ENCODE results near the gene PKM.
A peak's percentile ranks its signal among the peaks of the same experiment; 100 is the strongest.
"Not testable (repeated sequence)": the region's sequence is repeated elsewhere in the genome, so short reads cannot be mapped to it uniquely, and the experiment has no call there.

Gene PKM

GRCh38 chr15:72231066-72231832 lies at the start of gene PKM:
TSS of gene PKM (minus strand) at chr15:72231190. CDS start at chr15:72219097, 12,093 bp downstream.
- Histone ChIP-seq H3K9me3 (ENCODE audit: insufficient read depth, low read length) (no peaks in the 10 kb centered on the region), H3K27me3 (ENCODE audit: insufficient read depth, insufficient read length) (no peaks in the 10 kb centered on the region), H3K4me3 (ENCODE audit: insufficient read length, low read depth) (peak within 1 kb of the TSS; percentile 99), H3K9ac (ENCODE audit: insufficient read length, low read depth) (peak within 1 kb of the TSS; percentile 100), H3K4me1 (ENCODE audit: insufficient read depth, insufficient read length) (peaks cover 3% of the 10 kb centered on the region), H3K36me3 (ENCODE audit: insufficient read depth, insufficient read length, low read length) (peaks cover 27% of the 10 kb centered on the region)
- peak; percentile 99 for DNase-seq (ENCODE audit: low read depth, low spot score)
- no peak for TF ChIP-seq SUZ12 (IDR thresholded peaks at IDR 0.05; ENCODE audit: extremely low read depth, insufficient read depth, insufficient read length)
- TF ChIP-seq YY1 (IDR thresholded peaks at IDR 0.05; ENCODE audit: insufficient read depth, insufficient read length) = no peak
- TF ChIP-seq ZNF274 (IDR thresholded peaks at IDR 0.05; ENCODE audit: low read depth, low read length) = no peak

GRCh38 chr15:72280751-72281150 lies 49.8 kb upstream of the PKM start:
- no peak for DNase-seq (ENCODE audit: low read depth, low spot score)
- H3K4me1 ChIP-seq (ENCODE audit: insufficient read depth, insufficient read length) = no peaks in the 10 kb centered on the region
- TF ChIP-seq ZNF274 (IDR thresholded peaks at IDR 0.05; ENCODE audit: low read depth, low read length) (no peak), SUZ12 (IDR thresholded peaks at IDR 0.05; ENCODE audit: extremely low read depth, insufficient read depth, insufficient read length) (no peak), YY1 (IDR thresholded peaks at IDR 0.05; ENCODE audit: insufficient read depth, insufficient read length) (no peak)

GRCh38 chr15:72278737-72279136 lies 47.7 kb upstream of the PKM start:
- Histone ChIP-seq H3K27me3 (ENCODE audit: insufficient read depth, insufficient read length) (no peaks in the 10 kb centered on the region), H3K9me3 (ENCODE audit: insufficient read depth, low read length) (no peaks in the 10 kb centered on the region), H3K9ac (ENCODE audit: insufficient read length, low read depth) (no peak overlapping the region), H3K4me3 (ENCODE audit: insufficient read length, low read depth) (no peak overlapping the region), H3K4me1 (ENCODE audit: insufficient read depth, insufficient read length) (no peaks in the 10 kb centered on the region), H3K36me3 (ENCODE audit: insufficient read depth, insufficient read length, low read length) (no peaks in the 10 kb centered on the region)
- TF ChIP-seq YY1 (IDR thresholded peaks at IDR 0.05; ENCODE audit: insufficient read depth, insufficient read length) (no peak), SUZ12 (IDR thresholded peaks at IDR 0.05; ENCODE audit: extremely low read depth, insufficient read depth, insufficient read length) (no peak), ZNF274 (IDR thresholded peaks at IDR 0.05; ENCODE audit: low read depth, low read length) (no peak)
- no peak for DNase-seq (ENCODE audit: low read depth, low spot score)

More at GRCh38 chr15:72280751-72281150, 49.8 kb upstream of the PKM start:
- no peaks in the 10 kb centered on the region for H3K27me3 ChIP-seq (ENCODE audit: insufficient read depth, insufficient read length)
- no peak overlapping the region for H3K9ac ChIP-seq (ENCODE audit: insufficient read length, low read depth)
- no peaks in the 10 kb centered on the region for H3K36me3 ChIP-seq (ENCODE audit: insufficient read depth, insufficient read length, low read length)
- H3K4me3 ChIP-seq (ENCODE audit: insufficient read length, low read depth) = no peak overlapping the region
- no peaks in the 10 kb centered on the region for H3K9me3 ChIP-seq (ENCODE audit: insufficient read depth, low read length)

GRCh38 chr15:72276326-72276700 lies 45.3 kb upstream of the PKM start:
- Histone ChIP-seq H3K4me3 (ENCODE audit: insufficient read length, low read depth) (no peak overlapping the region), H3K4me1 (ENCODE audit: insufficient read depth, insufficient read length) (no peaks in the 10 kb centered on the region), H3K36me3 (ENCODE audit: insufficient read depth, insufficient read length, low read length) (no peaks in the 10 kb centered on the region), H3K9me3 (ENCODE audit: insufficient read depth, low read length) (no peaks in the 10 kb centered on the region), H3K9ac (ENCODE audit: insufficient read length, low read depth) (no peak overlapping the region), H3K27me3 (ENCODE audit: insufficient read depth, insufficient read length) (no peaks in the 10 kb centered on the region)
- TF ChIP-seq YY1 (IDR thresholded peaks at IDR 0.05; ENCODE audit: insufficient read depth, insufficient read length) = no peak
- no peak for TF ChIP-seq SUZ12 (IDR thresholded peaks at IDR 0.05; ENCODE audit: extremely low read depth, insufficient read depth, insufficient read length)
- no peak for TF ChIP-seq ZNF274 (IDR thresholded peaks at IDR 0.05; ENCODE audit: low read depth, low read length)
- DNase-seq (ENCODE audit: low read depth, low spot score) = no peak

- H3K4me1 ChIP-seq (ENCODE audit: insufficient read depth, insufficient read length); H3K9me3 ChIP-seq (ENCODE audit: insufficient read depth, low read length); H3K9ac ChIP-seq (ENCODE audit: insufficient read length, low read depth); DNase-seq (ENCODE audit: low read depth, low spot score); H3K36me3 ChIP-seq (ENCODE audit: insufficient read depth, insufficient read length, low read length); H3K27me3 ChIP-seq (ENCODE audit: insufficient read depth, insufficient read length); H3K4me3 ChIP-seq (ENCODE audit: insufficient read length, low read depth): not testable (repeated sequence)
Measured at GRCh38 chr15:72275635-72276325, 44.8 kb upstream of the PKM start.

- no peak for TF ChIP-seq SUZ12 (IDR thresholded peaks at IDR 0.05; ENCODE audit: extremely low read depth, insufficient read depth, insufficient read length)
- no peak for TF ChIP-seq ZNF274 (IDR thresholded peaks at IDR 0.05; ENCODE audit: low read depth, low read length)
- TF ChIP-seq YY1 (IDR thresholded peaks at IDR 0.05; ENCODE audit: insufficient read depth, insufficient read length) = no peak
Measured at GRCh38 chr15:72272997-72273352, 42.0 kb upstream of the PKM start.

GRCh38 chr15:72272213-72272996 lies 41.4 kb upstream of the PKM start, which contains the start of gene PARP6:
TSS of gene PARP6 (minus strand) at chr15:72272554. CDS start at chr15:72267477, 5,077 bp downstream.
- Histone ChIP-seq H3K9me3 (ENCODE audit: insufficient read depth, low read length) (no peaks in the 10 kb centered on the region), H3K9ac (ENCODE audit: insufficient read length, low read depth) (peak within 1 kb of the TSS; percentile 92), H3K4me3 (ENCODE audit: insufficient read length, low read depth) (peak within 1 kb of the TSS; percentile 95), H3K36me3 (ENCODE audit: insufficient read depth, insufficient read length, low read length) (peaks cover 36% of the 10 kb centered on the region), H3K27me3 (ENCODE audit: insufficient read depth, insufficient read length) (no peaks in the 10 kb centered on the region), H3K4me1 (ENCODE audit: insufficient read depth, insufficient read length) (no peaks in the 10 kb centered on the region)
- peak; percentile 96 for DNase-seq (ENCODE audit: low read depth, low spot score)
- no peak for TF ChIP-seq YY1 (IDR thresholded peaks at IDR 0.05; ENCODE audit: insufficient read depth, insufficient read length)
- TF ChIP-seq ZNF274 (IDR thresholded peaks at IDR 0.05; ENCODE audit: low read depth, low read length) = no peak
- no peak for TF ChIP-seq SUZ12 (IDR thresholded peaks at IDR 0.05; ENCODE audit: extremely low read depth, insufficient read depth, insufficient read length)

More at GRCh38 chr15:72272997-72273352, 42.0 kb upstream of the PKM start:
- no peaks in the 10 kb centered on the region for H3K9me3 ChIP-seq (ENCODE audit: insufficient read depth, low read length)
- H3K27me3 ChIP-seq (ENCODE audit: insufficient read depth, insufficient read length) = no peaks in the 10 kb centered on the region
- H3K4me3 ChIP-seq (ENCODE audit: insufficient read length, low read depth) = peak overlapping the region; percentile 95
- peaks cover 30% of the 10 kb centered on the region for H3K36me3 ChIP-seq (ENCODE audit: insufficient read depth, insufficient read length, low read length)
- no peaks in the 10 kb centered on the region for H3K4me1 ChIP-seq (ENCODE audit: insufficient read depth, insufficient read length)
- DNase-seq (ENCODE audit: low read depth, low spot score) = no peak
- H3K9ac ChIP-seq (ENCODE audit: insufficient read length, low read depth) = peak overlapping the region; percentile 92

Measured in NT2/D1 (cell line).